Measurements from ENCODE around the gene ASCL2.

The ASCL2 gene

GRCh38 chr11:2271327-2272227 lies 1.2 kb upstream of the ASCL2 start:
- no peak overlapping the region for H3K27ac ChIP-seq (ENCODE audit: low read depth, low read length)
- H4K12ac ChIP-seq (ENCODE audit: low read depth, low read length): no peak overlapping the region
- no peak overlapping the region for H3K23ac ChIP-seq (ENCODE audit: low read length)
- no peaks in the 10 kb centered on the region for H3K79me1 ChIP-seq (ENCODE audit: low read length)
- no peak overlapping the region for H2AK5ac ChIP-seq (ENCODE audit: low read length)
- H2BK12ac ChIP-seq (ENCODE audit: low read length): no peak overlapping the region
- peaks cover 15% of the 10 kb centered on the region for H3K9me3 ChIP-seq (ENCODE audit: insufficient read depth, low read depth, low read length)
- DNase-seq: peak; percentile 99 to 100
- no peak overlapping the region for H3K4me3 ChIP-seq (ENCODE audit: low read depth, low read length)
- no peak overlapping the region for H3K4ac ChIP-seq (ENCODE audit: low read depth, low read length)
- no peak overlapping the region for H2BK120ac ChIP-seq (ENCODE audit: insufficient read depth, low read length, poor library complexity)
- H4K8ac ChIP-seq (ENCODE audit: low read depth, low read length): no peak overlapping the region
- peaks cover 36% of the 10 kb centered on the region for H3K27me3 ChIP-seq (ENCODE audit: insufficient read depth, low read length)
- no peak overlapping the region for H2AFZ ChIP-seq (ENCODE audit: insufficient read depth, low read length, poor library complexity)
- H4K91ac ChIP-seq (ENCODE audit: low read depth, low read length): no peak overlapping the region
- no peak overlapping the region for H2BK5ac ChIP-seq (ENCODE audit: low read depth, low read length, poor library complexity)
- no peak overlapping the region for H3K18ac ChIP-seq (ENCODE audit: low read length)
- no peaks in the 10 kb centered on the region for H3K36me3 ChIP-seq (ENCODE audit: control insufficient read depth in 1 of 2, insufficient read depth in 2 of 2, low read length in 2 of 2)
- WGBS (ENCODE audit: extremely low coverage, insufficient coverage, insufficient read length): no CpG with 5 or more reads among the region's 45 CpGs
- H3K9ac ChIP-seq (ENCODE audit: low read length): no peak overlapping the region
- no peaks in the 10 kb centered on the region for H3K79me2 ChIP-seq (ENCODE audit: control insufficient read depth, insufficient read depth, low read length, poor library complexity)
- H3K4me1 ChIP-seq (ENCODE audit: control insufficient read depth in 1 of 2, insufficient read depth in 2 of 2, low read length in 2 of 2): peaks cover 19 to 30% of the 10 kb centered on the region in 2 experiments
- H3K14ac ChIP-seq (ENCODE audit: low read length): no peak overlapping the region
- H3K4me2 ChIP-seq (ENCODE audit: low read length): no peak overlapping the region

GRCh38 chr11:2271077-2271326 lies 614 bp upstream of the ASCL2 start:
- Histone ChIP-seq H3K27ac (ENCODE audit: low read depth, low read length) (no peak overlapping the region), H3K4ac (ENCODE audit: low read depth, low read length) (no peak overlapping the region), H2BK120ac (ENCODE audit: insufficient read depth, low read length, poor library complexity) (no peak overlapping the region), H3K4me1 (ENCODE audit: control insufficient read depth in 1 of 2, insufficient read depth in 2 of 2, low read length in 2 of 2) (peaks cover 19 to 30% of the 10 kb centered on the region in 2 experiments), H3K79me1 (ENCODE audit: low read length) (no peaks in the 10 kb centered on the region), H3K9me3 (ENCODE audit: insufficient read depth, low read depth, low read length) (peaks cover 15% of the 10 kb centered on the region), H2BK5ac (ENCODE audit: low read depth, low read length, poor library complexity) (no peak overlapping the region), H3K4me3 (ENCODE audit: low read depth, low read length) (no peak overlapping the region), H3K9ac (ENCODE audit: low read length) (no peak overlapping the region), H4K12ac (ENCODE audit: low read depth, low read length) (no peak overlapping the region), H3K36me3 (ENCODE audit: control insufficient read depth in 1 of 2, insufficient read depth in 2 of 2, low read length in 2 of 2) (no peaks in the 10 kb centered on the region), H3K27me3 (ENCODE audit: insufficient read depth, low read length) (peaks cover 36% of the 10 kb centered on the region), H3K4me2 (ENCODE audit: low read length) (peak overlapping the region; percentile 17), H3K18ac (ENCODE audit: low read length) (no peak overlapping the region), H3K23ac (ENCODE audit: low read length) (no peak overlapping the region), H4K8ac (ENCODE audit: low read depth, low read length) (no peak overlapping the region), H3K14ac (ENCODE audit: low read length) (no peak overlapping the region), H4K91ac (ENCODE audit: low read depth, low read length) (no peak overlapping the region), H2AK5ac (ENCODE audit: low read length) (no peak overlapping the region), H2BK12ac (ENCODE audit: low read length) (no peak overlapping the region), H2AFZ (ENCODE audit: insufficient read depth, low read length, poor library complexity) (no peak overlapping the region), H3K79me2 (ENCODE audit: control insufficient read depth, insufficient read depth, low read length, poor library complexity) (no peaks in the 10 kb centered on the region)
- DNase-seq: peak; percentile 91 to 93
- WGBS (ENCODE audit: extremely low coverage, insufficient coverage, insufficient read length): no CpG with 5 or more reads among the region's 28 CpGs

- H3K79me2 ChIP-seq (ENCODE audit: control insufficient read depth, insufficient read depth, low read length, poor library complexity): no peaks in the 10 kb centered on the region
- H3K14ac ChIP-seq (ENCODE audit: low read length): no peak overlapping the region
- H3K27ac ChIP-seq (ENCODE audit: low read depth, low read length): no peak overlapping the region
- H3K9ac ChIP-seq (ENCODE audit: low read length): no peak overlapping the region
- H2BK120ac ChIP-seq (ENCODE audit: insufficient read depth, low read length, poor library complexity): no peak overlapping the region
- no peak overlapping the region for H3K4me3 ChIP-seq (ENCODE audit: low read depth, low read length)
- H2AFZ ChIP-seq (ENCODE audit: insufficient read depth, low read length, poor library complexity): no peak overlapping the region
- H3K4ac ChIP-seq (ENCODE audit: low read depth, low read length): no peak overlapping the region
- H4K8ac ChIP-seq (ENCODE audit: low read depth, low read length): no peak overlapping the region
- peaks cover 11% of the 10 kb centered on the region for H3K9me3 ChIP-seq (ENCODE audit: insufficient read depth, low read depth, low read length)
- no peak overlapping the region for H2AK5ac ChIP-seq (ENCODE audit: low read length)
- H2BK5ac ChIP-seq (ENCODE audit: low read depth, low read length, poor library complexity): no peak overlapping the region
- peak overlapping the region; percentile 67 for H3K4me2 ChIP-seq (ENCODE audit: low read length)
- H4K12ac ChIP-seq (ENCODE audit: low read depth, low read length): no peak overlapping the region
- H2BK12ac ChIP-seq (ENCODE audit: low read length): no peak overlapping the region
- WGBS (ENCODE audit: extremely low coverage, insufficient coverage, insufficient read length): no CpG with 5 or more reads among the region's 104 CpGs
- no peak overlapping the region for H3K23ac ChIP-seq (ENCODE audit: low read length)
- peak in 1 of 2 donors; percentile 74 for DNase-seq
- H4K91ac ChIP-seq (ENCODE audit: low read depth, low read length): no peak overlapping the region
- no peak overlapping the region for H3K18ac ChIP-seq (ENCODE audit: low read length)
- H3K4me1 ChIP-seq (ENCODE audit: control insufficient read depth in 1 of 2, insufficient read depth in 2 of 2, low read length in 2 of 2): peaks cover 19 to 30% of the 10 kb centered on the region in 2 experiments
- H3K36me3 ChIP-seq (ENCODE audit: control insufficient read depth in 1 of 2, insufficient read depth in 2 of 2, low read length in 2 of 2): no peaks in the 10 kb centered on the region
- H3K79me1 ChIP-seq (ENCODE audit: low read length): no peaks in the 10 kb centered on the region
- peaks cover 36% of the 10 kb centered on the region for H3K27me3 ChIP-seq (ENCODE audit: insufficient read depth, low read length)
Measured at GRCh38 chr11:2269601-2270321, 627 bp downstream of the ASCL2 start.

- H2BK120ac ChIP-seq (ENCODE audit: insufficient read depth, low read length, poor library complexity): no peak overlapping the region
- H2BK12ac ChIP-seq (ENCODE audit: low read length): no peak overlapping the region
- no peak overlapping the region for H4K8ac ChIP-seq (ENCODE audit: low read depth, low read length)
- H3K36me3 ChIP-seq (ENCODE audit: control insufficient read depth in 1 of 2, insufficient read depth in 2 of 2, low read length in 2 of 2): no peaks in the 10 kb centered on the region
- H3K79me1 ChIP-seq (ENCODE audit: low read length): no peaks in the 10 kb centered on the region
- peaks cover 19 to 30% of the 10 kb centered on the region in 2 experiments for H3K4me1 ChIP-seq (ENCODE audit: control insufficient read depth in 1 of 2, insufficient read depth in 2 of 2, low read length in 2 of 2)
- H3K9me3 ChIP-seq (ENCODE audit: insufficient read depth, low read depth, low read length): peaks cover 11% of the 10 kb centered on the region
- H3K4me3 ChIP-seq (ENCODE audit: low read depth, low read length): no peak overlapping the region
- H3K23ac ChIP-seq (ENCODE audit: low read length): no peak overlapping the region
- no peak overlapping the region for H3K14ac ChIP-seq (ENCODE audit: low read length)
- no peak overlapping the region for H4K91ac ChIP-seq (ENCODE audit: low read depth, low read length)
- H2AFZ ChIP-seq (ENCODE audit: insufficient read depth, low read length, poor library complexity): no peak overlapping the region
- H3K27me3 ChIP-seq (ENCODE audit: insufficient read depth, low read length): peaks cover 36% of the 10 kb centered on the region
- no peak overlapping the region for H2BK5ac ChIP-seq (ENCODE audit: low read depth, low read length, poor library complexity)
- H3K18ac ChIP-seq (ENCODE audit: low read length): no peak overlapping the region
- no peak overlapping the region for H3K4ac ChIP-seq (ENCODE audit: low read depth, low read length)
- H2AK5ac ChIP-seq (ENCODE audit: low read length): no peak overlapping the region
- no peak overlapping the region for H3K27ac ChIP-seq (ENCODE audit: low read depth, low read length)
- H3K79me2 ChIP-seq (ENCODE audit: control insufficient read depth, insufficient read depth, low read length, poor library complexity): no peaks in the 10 kb centered on the region
- DNase-seq: peak in 1 of 2 donors; percentile 60
- no peak overlapping the region for H4K12ac ChIP-seq (ENCODE audit: low read depth, low read length)
- H3K9ac ChIP-seq (ENCODE audit: low read length): no peak overlapping the region
- peak overlapping the region; percentile 67 for H3K4me2 ChIP-seq (ENCODE audit: low read length)
- no CpG with 5 or more reads among the region's 89 CpGs for WGBS (ENCODE audit: extremely low coverage, insufficient coverage, insufficient read length)
Measured at GRCh38 chr11:2268729-2269600, 1.4 kb downstream of the ASCL2 start.
